Liver (tissue), 9 donors: ENCODE measurements around the gene EPB41L4B. TPM values are rescaled to one million over a fixed set of nuclear protein-coding genes. Genes with fewer than 3 reads are reported as not detected.
A peak's percentile ranks its signal among the peaks of the same experiment; 100 is the strongest.

Experiments
- DNase-seq: peaks from one replicate; pipeline ENCODE4 v3.0.0-alpha.2; 2017; ENCODE audit warnings: low spot score
- H3K27ac ChIP-seq, 2 donors: one replicate each; pipeline ENCODE4 v1.7.0; 2013; ENCODE audit warnings: inconsistent platforms in 2 of 2, low read length in 2 of 2, control low read depth in 1 of 2, low read depth in 1 of 2, mild to moderate bottlenecking in 1 of 2
- H3K27me3 ChIP-seq, 4 donors: one replicate each; pipeline versions ENCODE4 v1.6.1 to v1.7.0; 2013; ENCODE audit warnings: low read length in 3 of 4, inconsistent platforms in 1 of 4, mild to moderate bottlenecking in 1 of 4, moderate library complexity in 1 of 4; ENCODE audit not compliant: control insufficient read depth in 4 of 4, insufficient read depth in 4 of 4
- H3K36me3 ChIP-seq, 4 donors: one replicate each; pipeline versions ENCODE4 v1.6.1 to v1.7.0; 2013; ENCODE audit warnings: low read length in 3 of 4, mild to moderate bottlenecking in 3 of 4, low read depth in 1 of 4, moderate library complexity in 1 of 4; ENCODE audit not compliant: control insufficient read depth in 4 of 4, insufficient read depth in 3 of 4
- H3K4me1 ChIP-seq, 4 donors: one replicate each; pipeline versions ENCODE4 v1.6.1 to v1.7.0; 2013; ENCODE audit warnings: low read length in 3 of 4, mild to moderate bottlenecking in 3 of 4, moderate library complexity in 1 of 4; ENCODE audit not compliant: control insufficient read depth in 4 of 4, insufficient read depth in 4 of 4
- H3K4me3 ChIP-seq, 3 donors: one replicate each; pipeline versions ENCODE4 v1.6.1 to v1.7.0; 2013; ENCODE audit warnings: low read length in 3 of 3, control low read depth in 1 of 3, low read depth in 1 of 3, mild to moderate bottlenecking in 1 of 3
- H3K9ac ChIP-seq, 2 donors: one replicate each; pipeline ENCODE4 v1.7.0; 2013; ENCODE audit warnings: low read length in 2 of 2, mild to moderate bottlenecking in 2 of 2, moderate library complexity in 2 of 2, control low read depth in 1 of 2, low read depth in 1 of 2
- H3K9me3 ChIP-seq, 4 donors: one replicate each; pipeline versions ENCODE4 v1.6.1 to v1.7.0; 2013; ENCODE audit warnings: low read length in 3 of 4; ENCODE audit not compliant: control insufficient read depth in 4 of 4
- CTCF ChIP-seq: fragments of 150-350 bp; IDR thresholded peaks from 2 replicates; pipeline ENCODE4 v1.5.1; 2017; ENCODE audit warnings: improper control_type of control experiment, low read depth, low read length; ENCODE audit not compliant: missing input control
- EGR1 ChIP-seq, 2 donors: IDR thresholded peaks; 2 replicates each; pipeline ENCODE4 v1.6.1; 2016 to 2018; ENCODE audit warnings: antibody characterized with exemption in 2 of 2, low read depth in 2 of 2
- FOXA1 ChIP-seq: IDR thresholded peaks from 2 replicates; pipeline ENCODE4 v1.6.1; 2016; ENCODE audit warnings: antibody characterized with exemption
- FOXA2 ChIP-seq: IDR thresholded peaks from 2 replicates; pipeline ENCODE4 v1.6.1; 2016; ENCODE audit warnings: antibody characterized with exemption
- GABPA ChIP-seq, 2 donors: IDR thresholded peaks in 1 of 2; conservative IDR thresholded peaks in 1 of 2; 2 replicates each; pipeline ENCODE4 v1.6.1; 2016; ENCODE audit warnings: antibody characterized with exemption in 2 of 2, mild to moderate bottlenecking in 1 of 2, moderate library complexity in 1 of 2
- HNF4A ChIP-seq, 2 donors: conservative IDR thresholded peaks; 2 replicates each; pipeline ENCODE4 v1.6.1; 2016; ENCODE audit warnings: antibody characterized with exemption in 2 of 2, mild to moderate bottlenecking in 2 of 2
- HNF4G ChIP-seq: IDR thresholded peaks from 2 replicates; pipeline ENCODE4 v1.6.1; 2016; ENCODE audit warnings: antibody characterized with exemption
- JUND ChIP-seq, 2 donors: IDR thresholded peaks; 2 replicates each; pipeline ENCODE4 v1.6.1; 2016; ENCODE audit warnings: antibody characterized with exemption in 2 of 2
- MAX ChIP-seq: IDR thresholded peaks from 2 replicates; pipeline ENCODE4 v1.6.1; 2016; ENCODE audit warnings: antibody characterized with exemption
- NR2F2 ChIP-seq: IDR thresholded peaks from 2 replicates; pipeline ENCODE4 v1.6.1; 2016; ENCODE audit warnings: antibody characterized with exemption
- RAD21 ChIP-seq, 2 donors: IDR thresholded peaks; 2 replicates each; pipeline ENCODE4 v1.6.1; 2016; ENCODE audit warnings: antibody characterized with exemption in 2 of 2, mild to moderate bottlenecking in 2 of 2
- REST ChIP-seq: IDR thresholded peaks from 2 replicates; pipeline ENCODE4 v1.6.1; 2016; ENCODE audit warnings: antibody characterized with exemption, mild to moderate bottlenecking
- RXRA ChIP-seq, 2 donors: IDR thresholded peaks; 2 replicates each; pipeline ENCODE4 v1.6.1; 2017 to 2018; ENCODE audit warnings: antibody characterized with exemption in 2 of 2, mild to moderate bottlenecking in 1 of 2
- SP1 ChIP-seq: IDR thresholded peaks from 2 replicates; pipeline ENCODE4 v1.6.1; 2018; ENCODE audit warnings: antibody characterized with exemption, mild to moderate bottlenecking
- TAF1 ChIP-seq: conservative IDR thresholded peaks from 2 replicates; pipeline ENCODE4 v1.6.1; 2016; ENCODE audit warnings: antibody characterized with exemption, mild to moderate bottlenecking
- YY1 ChIP-seq: IDR thresholded peaks from 2 replicates; pipeline ENCODE4 v1.6.1; 2016; ENCODE audit warnings: antibody characterized with exemption, mild to moderate bottlenecking
- WGBS: extraction: QIAGEN DNeasy Blood & Tissue Kit; methylation state at CpG from one replicate; pipeline ENCODE4 v1.1.7; 2013; 5-methylcytosine and 5-hydroxymethylcytosine counted together
- polyA plus RNA-seq, 2 donors: library from polyadenylated mRNA; stranded (reverse) in 1 of 2; unstranded in 1 of 2; fragments of 200-250 nt in 1 of 2; fragments of >200 nt in 1 of 2; fragmentation: Nextera tagmentation in 1 of 2; extraction: Ambion mirVana in 1 of 2; gene quantifications; one replicate each; pipeline versions ENCODE4 v1.2.1 to v1.2.3, GENCODE V29; 2013 to 2015
- total RNA-seq, 2 donors: library from RNA; depleted of rRNA; stranded (reverse); fragments of >200 nt; gene quantifications; one replicate each; pipeline ENCODE4 v1.2.3, GENCODE V29; 2014
- TF ChIP-seq, protein P1 (sequence below): IDR thresholded peaks from 2 replicates; pipeline ENCODE4 v1.6.1; 2016; ENCODE audit warnings: antibody characterized with exemption
- TF ChIP-seq, protein P2 (sequence below): IDR thresholded peaks from 2 replicates; pipeline ENCODE4 v1.6.1; 2016; ENCODE audit warnings: antibody characterized with exemption
- donor health status: healthy.
- donor health status: healthy.
- donor health status: healthy.
- donor health status: healthy.
- donor health status: healthy.

EPB41L4B gene
- total and polyA plus RNA-seq, 4 donors: 9.9 to 42.6 (median 23.9) TPM

GRCh38 chr9:109314011-109314531, 6.8 kb downstream of the EPB41L4B start (continued):
- TF ChIP-seq REST (no peak), FOXA1 (no peak), TAF1 (no peak), GABPA (IDR thresholded peaks at IDR 0.05 in 1 of 2, conservative IDR thresholded peaks at IDR 0.05 in 1 of 2) (no peak)

GRCh38 chr9:109313351-109313750, 7.5 kb downstream of the EPB41L4B start:
- Histone ChIP-seq H3K9me3 (no peaks in the 10 kb centered on the region), H3K36me3 (no peaks in the 10 kb centered on the region), H3K27me3 (no peaks in the 10 kb centered on the region), H3K27ac (peak overlapping the region; percentile 61 to 68), H3K4me1 (peaks cover 14 to 58% (median 48%) of the 10 kb centered on the region in 4 donors), H3K4me3 (no peak overlapping the region), H3K9ac (peak overlapping the region in 1 of 2 donors; percentile 20)
- DNase-seq: no peak
- peak; percentile 11 for TF ChIP-seq REST
- TF ChIP-seq, protein P1, sequence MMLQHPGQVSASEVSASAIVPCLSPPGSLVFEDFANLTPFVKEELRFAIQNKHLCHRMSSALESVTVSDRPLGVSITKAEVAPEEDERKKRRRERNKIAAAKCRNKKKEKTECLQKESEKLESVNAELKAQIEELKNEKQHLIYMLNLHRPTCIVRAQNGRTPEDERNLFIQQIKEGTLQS: no peak
- TF ChIP-seq GABPA (IDR thresholded peaks at IDR 0.05 in 1 of 2, conservative IDR thresholded peaks at IDR 0.05 in 1 of 2): no peak
- TF ChIP-seq RAD21 (IDR thresholded peaks at IDR 0.05): peak in 1 of 2 donors; percentile 51
- no peak for TF ChIP-seq SP1
- no peak for TF ChIP-seq TAF1
- no peak for TF ChIP-seq CTCF
- TF ChIP-seq HNF4A (conservative IDR thresholded peaks at IDR 0.05): peak; percentile 82 to 83
- peak; percentile 17 for TF ChIP-seq MAX
- peak; percentile 83 to 85 for TF ChIP-seq RXRA (IDR thresholded peaks at IDR 0.05)
- peak in 1 of 2 donors; percentile 57 for TF ChIP-seq JUND (IDR thresholded peaks at IDR 0.05)
- peak; percentile 73 for TF ChIP-seq NR2F2
- no peak for TF ChIP-seq FOXA2
- TF ChIP-seq, protein P2, sequence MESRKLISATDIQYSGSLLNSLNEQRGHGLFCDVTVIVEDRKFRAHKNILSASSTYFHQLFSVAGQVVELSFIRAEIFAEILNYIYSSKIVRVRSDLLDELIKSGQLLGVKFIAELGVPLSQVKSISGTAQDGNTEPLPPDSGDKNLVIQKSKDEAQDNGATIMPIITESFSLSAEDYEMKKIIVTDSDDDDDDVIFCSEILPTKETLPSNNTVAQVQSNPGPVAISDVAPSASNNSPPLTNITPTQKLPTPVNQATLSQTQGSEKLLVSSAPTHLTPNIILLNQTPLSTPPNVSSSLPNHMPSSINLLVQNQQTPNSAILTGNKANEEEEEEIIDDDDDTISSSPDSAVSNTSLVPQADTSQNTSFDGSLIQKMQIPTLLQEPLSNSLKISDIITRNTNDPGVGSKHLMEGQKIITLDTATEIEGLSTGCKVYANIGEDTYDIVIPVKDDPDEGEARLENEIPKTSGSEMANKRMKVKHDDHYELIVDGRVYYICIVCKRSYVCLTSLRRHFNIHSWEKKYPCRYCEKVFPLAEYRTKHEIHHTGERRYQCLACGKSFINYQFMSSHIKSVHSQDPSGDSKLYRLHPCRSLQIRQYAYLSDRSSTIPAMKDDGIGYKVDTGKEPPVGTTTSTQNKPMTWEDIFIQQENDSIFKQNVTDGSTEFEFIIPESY: no peak
- TF ChIP-seq EGR1 (IDR thresholded peaks at IDR 0.05; ENCODE audit: low read depth in 2 of 2): no peak
- peak; percentile 60 for TF ChIP-seq HNF4G
- no peak for TF ChIP-seq FOXA1
- peak; percentile 32 for TF ChIP-seq YY1
- WGBS: 29% methylated on average over 4 of the region's 4 CpGs
